HK-2 (cell line): ENCODE results near the gene PROM2.

Experiments
- DNase-seq: peaks from one replicate; pipeline ENCODE4 v3.0.0-alpha.2; 2018; ENCODE audit not compliant: unreplicated experiment

PROM2 gene

DNA sequence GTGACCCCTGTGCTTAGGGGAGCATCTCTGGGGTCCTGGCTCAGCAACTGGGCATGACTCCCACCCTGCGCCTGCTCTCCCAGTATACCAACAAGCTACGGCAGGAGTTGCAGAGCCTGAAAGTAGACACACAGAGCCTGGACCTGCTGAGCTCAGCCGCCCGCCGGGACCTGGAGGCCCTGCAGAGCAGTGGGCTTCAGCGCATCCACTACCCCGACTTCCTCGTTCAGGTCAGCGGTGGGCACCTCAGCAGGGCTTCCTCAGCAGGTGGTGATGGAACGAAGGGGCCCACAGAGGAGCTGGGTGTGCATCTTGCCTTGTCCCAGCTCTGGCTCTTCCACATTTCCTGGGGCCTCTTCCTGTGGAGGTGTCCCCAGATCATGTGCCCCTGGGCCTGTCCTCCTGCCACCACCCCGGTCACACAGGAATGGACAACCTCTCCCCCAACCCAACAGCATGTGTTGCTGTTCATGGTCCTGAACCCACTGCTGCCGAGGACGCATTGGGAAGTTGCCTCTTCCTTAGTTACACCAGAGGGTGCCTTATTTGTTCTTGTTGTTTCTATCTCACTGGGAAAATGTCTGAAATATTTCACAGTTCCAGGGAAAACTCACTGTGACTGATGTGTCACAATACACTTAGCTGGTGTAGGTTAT, 10.8 kb downstream of the PROM2 start:
- DNase-seq: no peak

DNA sequence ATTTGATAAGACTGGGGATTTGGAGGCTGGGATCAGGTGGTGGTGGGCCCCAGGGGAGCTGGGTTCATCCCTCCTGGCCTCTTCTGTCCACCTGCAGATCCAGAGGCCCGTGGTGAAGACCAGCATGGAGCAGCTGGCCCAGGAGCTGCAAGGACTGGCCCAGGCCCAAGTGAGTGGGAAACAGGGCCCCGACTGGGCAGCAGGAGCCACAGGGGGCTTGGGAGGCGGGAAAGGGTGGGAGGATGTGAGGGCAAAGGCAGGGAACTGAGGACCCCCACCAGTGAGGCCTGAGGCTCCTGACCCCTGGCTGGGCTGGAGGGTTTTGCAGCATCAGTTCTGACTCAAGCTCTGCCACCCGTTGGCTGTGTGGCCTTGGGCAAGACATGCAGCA, 11.3 kb downstream of the PROM2 start:
- DNase-seq: no peak

DNA sequence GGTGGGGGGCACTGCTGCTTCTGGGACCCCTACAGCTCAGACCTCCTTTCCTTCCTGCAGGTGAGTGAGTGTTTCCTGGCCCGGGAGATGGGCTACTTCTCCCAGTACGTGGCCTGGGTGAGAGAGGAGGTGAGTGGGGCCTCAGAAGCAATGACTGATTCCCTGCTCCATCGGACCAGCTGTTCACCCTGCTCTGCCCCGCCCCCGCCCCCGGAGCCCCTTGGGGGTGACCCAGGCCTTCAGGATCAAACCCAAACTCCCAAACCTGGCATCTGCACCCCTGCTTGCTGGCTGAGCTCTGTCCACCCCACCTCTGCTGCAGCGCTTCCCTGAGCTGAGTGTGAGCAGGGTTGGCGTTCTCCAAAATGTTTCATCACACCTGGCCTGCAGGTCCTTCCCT, 13.1 kb downstream of the PROM2 start:
- DNase-seq: no peak

DNA sequence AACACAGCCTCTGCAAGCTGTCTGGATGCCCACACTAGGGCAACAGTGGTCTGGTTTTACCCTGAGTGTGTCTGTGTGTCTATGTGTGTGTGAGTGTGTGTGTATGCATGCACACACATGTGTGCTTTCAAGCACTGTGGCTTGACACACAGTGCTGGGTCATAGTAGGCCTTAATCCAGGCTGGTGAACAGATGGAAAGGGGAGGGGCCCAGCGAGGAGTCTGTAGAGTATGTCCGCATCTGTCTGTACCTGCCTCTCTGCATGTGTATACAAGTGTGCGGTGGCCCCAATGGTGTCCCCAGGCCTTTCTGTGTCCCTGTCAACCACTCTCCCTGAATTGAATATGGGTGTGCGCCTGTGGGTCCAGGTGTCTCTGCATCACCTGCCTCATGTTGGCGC, 13.6 kb downstream of the PROM2 start:
- DNase-seq: no peak

DNA sequence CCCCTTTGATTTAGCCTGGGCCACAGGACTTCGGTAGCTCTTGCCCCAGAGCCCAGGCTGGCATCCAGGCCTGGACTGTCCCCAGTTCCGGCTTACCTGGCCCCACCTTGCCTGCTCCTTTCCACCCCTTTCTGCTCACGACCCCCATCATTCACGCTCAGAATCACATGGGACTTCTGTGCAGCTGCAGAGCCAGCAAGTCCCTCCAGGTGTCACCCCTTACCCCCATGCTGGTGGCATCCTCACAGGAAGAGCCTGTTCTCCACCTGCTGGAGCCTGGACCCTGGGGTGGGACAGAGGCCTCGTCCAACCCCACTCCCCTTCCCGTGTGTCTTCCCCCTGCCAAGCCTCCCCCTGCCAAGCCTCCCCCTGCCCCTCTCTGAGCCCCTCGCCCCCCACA, 15.0 kb downstream of the PROM2 start:
- no peak for DNase-seq

DNA sequence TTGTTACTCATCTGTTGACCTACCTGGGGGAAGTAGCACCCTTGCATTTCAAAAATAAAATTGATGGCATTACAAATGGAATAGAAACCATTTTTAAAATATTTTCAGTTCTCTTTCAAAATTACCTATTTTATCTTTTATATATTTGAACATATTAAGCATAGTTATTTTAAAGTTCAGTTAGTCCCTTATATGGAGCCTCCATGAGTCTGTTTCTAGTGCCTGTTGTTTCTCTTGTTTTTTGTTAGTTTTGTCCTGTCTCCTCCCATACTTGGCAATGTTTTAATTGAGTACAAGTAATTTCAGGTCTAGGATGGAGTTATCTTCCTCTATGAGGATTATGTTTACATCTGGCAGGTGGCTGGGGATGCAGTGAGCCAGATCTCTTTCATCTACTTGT, 17.0 kb downstream of the PROM2 start:
- DNase-seq: no peak

DNA sequence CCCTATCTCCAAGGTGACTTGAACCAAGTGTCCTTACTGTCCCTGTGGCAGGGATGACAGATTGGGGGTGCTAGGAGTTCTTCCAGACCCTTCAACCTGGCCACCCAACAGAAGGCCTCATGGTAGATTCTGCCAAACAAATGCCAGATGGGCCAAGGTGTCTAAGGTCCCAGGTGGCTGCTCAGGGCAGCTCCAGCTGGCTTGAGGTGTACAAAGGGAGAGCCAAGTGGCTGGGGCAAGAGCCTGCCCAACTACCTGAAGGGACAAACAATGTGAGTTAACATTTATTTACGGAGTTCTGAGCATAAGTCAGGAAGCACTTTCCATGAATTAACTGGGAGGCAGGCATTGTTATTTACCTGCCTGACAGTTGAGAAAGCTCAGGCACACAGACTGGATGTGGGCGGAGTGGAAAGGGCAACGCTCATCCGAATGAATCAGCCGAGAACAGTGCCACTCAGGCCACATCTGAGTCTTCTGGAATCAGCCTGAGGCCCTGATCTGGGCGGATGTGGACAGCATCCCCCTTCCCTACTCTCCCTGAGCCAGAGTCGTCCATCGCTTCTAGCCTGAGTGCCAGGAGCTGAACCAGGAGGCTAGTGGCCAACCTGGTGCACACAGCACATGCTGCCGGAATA, 18.5 kb downstream of the PROM2 start:
- DNase-seq: peak; percentile 33

DNA sequence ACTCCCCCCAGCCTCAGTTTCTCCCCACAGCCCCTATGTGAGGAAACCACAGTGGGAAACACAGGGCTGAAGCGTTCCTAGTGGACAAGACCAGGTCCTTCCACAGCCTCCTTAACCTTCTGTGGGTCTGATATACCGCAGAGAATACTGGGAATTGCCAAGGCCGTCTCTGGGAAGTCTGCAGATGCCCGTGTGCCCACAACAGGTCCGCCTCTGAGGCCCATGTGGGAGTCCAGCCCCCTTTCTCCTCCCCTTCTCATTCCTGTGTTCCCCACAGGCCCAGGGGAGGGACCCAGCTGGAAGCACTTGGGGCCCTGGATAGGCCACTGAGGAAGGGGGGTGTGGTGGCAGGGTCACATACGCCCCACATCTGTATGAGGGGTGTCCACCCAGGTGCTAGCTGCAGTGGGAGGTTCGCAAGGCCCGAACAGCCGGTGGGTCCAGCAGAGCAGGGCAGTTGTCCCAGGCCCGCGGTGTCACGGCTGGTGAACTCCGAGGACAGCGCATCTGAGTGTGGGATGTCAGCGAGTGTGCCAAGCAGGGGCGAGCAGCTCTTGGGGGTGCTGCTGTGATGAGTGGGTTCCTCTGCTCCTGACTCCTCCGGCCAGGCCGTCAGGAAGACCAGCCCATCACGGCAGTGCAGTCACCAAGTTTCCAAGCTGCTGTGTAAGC, 20.5 kb downstream of the PROM2 start:
- no peak for DNase-seq

DNA sequence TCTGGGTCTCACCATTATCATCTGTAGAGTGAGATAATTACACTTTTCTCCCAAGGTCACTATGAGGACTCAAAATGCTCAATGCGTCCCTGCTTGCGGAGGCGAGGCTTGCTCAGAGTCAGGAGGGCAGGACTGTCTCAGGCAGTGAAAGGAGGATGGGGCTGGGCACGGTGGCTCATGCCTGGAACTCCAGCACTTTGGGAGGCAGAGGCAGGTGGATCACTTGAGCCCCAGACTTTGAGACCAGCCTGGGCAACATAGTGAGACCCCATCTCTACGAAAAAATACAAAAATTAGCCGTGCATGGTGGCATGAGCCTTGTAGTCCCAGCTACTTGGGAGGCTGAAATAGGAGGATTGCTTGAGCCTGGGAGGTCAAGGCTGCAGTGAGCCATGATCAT, 21.1 kb downstream of the PROM2 start:
- no peak for DNase-seq

DNA sequence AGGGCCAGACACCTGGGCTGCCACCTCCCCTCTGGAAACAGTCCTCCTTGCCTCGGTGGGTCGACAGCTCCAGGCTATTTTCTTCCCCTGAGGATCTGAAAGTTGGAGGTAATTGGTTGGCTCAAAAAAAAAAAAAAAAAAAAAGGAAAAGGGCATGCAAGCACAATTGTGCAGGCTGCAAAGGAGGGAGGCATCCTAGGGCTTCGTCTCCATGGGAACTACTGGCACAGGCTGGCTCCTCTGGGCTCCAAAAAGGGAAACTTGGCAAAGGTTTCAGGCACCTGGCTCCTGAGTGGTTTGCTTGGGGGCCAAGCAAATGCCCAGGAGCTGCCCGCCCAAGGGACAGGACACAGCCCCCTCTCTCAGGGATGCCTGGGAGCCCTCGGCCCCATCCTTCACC, 21.8 kb downstream of the PROM2 start:
- no peak for DNase-seq

DNA sequence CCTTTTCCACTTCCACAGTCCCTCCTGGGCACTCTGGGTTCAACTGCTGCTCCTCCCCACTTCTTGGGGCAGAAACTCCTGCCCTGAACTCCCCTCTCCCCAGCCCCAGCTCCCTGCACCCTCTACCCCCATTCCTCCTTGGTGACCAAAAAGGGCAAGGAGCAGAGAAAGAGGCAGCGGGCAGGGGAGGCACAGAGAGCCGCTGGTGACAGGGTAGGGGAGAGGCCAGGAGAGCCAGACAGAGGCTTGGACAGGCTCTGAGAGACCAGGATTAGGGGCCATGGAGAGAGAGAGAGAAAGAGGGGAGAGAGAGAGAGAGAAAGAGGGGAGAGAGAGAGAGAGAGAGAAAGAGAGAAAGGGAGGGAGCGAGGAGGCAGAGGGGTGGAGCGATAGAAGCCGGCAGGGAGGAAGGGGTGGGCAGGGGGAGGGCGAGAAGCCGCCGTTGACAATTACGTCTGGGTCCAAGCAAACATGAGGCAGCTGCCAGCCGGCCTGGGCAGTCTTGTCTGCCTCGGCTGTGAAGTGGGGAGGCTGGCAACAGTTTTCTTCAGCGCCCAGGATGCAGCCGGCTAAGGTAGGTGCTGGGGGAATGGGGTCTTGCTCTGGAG, 22.7 kb downstream of the PROM2 start, which contains the start of gene KCNIP3:
TSS of gene KCNIP3 (plus strand) at position 468 of the 608 bp plus-strand sequence. CDS start at position 560, 92 bp downstream.
- DNase-seq: no peak

DNA sequence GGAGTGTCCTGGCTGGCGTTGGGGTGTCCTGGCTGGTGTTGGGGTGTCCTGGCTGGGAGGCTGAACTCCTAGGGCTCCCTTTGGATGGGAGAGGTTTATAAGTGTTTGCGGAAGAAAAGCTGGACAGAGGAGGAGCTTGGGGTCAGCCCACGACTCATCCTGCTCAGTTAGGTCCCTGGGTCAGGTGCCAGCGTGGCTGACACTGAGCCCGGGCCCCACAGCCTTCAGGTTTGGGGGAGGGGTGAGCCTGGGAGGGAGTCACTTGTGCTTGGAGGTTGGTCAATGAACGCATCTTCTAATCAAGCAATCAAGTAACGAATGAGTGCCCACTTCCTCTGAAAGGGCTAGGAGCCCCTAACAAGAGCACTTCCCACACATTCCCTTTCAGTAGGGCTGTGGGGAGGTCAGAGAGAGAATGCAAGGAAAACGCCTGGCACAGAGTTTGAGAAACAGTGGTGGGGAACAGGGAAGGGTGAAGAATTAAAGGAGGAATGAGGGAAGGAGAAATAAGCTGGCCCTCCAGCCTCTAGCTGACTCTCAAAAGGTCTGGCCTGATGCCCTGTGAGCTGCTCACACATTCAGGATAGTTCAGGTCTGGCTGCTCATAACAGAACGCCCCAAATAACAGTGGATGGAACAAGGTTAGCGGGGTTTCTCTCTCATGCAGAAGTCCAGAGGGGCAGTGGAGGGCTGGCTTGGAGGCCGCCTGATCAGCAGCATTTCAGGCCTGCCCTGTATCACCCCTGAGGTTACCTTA, 23.6 kb downstream of the PROM2 start:
- DNase-seq: no peak

DNA sequence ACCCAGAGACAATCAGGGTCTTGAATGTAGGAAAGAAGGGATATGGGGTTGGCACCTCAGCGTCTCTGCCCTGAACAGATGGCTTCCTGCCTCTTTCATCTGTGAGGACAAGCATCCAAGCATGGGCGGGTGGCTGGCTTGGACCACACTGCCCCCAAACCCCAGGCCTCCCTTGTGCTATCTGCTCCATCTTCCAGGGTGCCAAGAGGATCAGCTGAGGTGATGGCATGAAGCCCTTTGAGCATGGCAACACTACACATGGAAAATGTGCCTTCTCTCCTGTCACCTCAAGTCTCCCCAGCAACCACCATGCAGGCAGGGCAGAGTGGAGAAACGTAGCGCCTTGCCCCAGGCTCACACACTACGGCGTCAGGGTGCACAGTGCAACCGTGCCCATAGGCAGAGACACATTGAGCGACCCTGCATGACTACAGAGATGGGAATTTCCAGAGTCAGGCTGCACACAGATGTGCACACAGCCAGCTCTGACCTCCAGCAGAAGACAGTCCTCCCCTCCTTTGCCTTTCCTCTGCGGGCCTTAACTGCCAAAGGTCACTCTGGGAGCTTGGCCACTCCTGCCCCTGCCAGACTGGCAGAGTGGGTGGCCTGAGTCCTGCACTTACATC, 24.4 kb downstream of the PROM2 start:
- no peak for DNase-seq

DNA sequence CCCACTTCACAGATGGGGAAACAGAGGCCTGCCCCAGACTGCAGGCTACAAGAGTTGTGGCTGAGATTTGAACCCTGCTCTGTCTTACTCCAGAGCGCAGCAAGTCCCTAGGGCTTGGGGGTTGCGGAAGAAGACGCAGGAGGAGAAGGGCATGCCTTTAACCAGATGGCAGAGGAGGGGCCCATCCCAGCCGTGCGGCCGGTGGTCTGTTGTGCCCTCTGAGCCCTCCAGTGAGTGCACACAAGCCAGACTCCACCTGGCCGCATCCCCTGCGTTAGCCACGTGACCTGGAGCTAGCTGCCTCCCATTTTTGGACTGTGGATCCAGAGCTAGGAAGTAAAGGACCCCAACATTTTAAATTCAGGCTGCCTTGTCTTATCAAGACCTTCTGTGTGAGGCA, 25.7 kb downstream of the PROM2 start:
- DNase-seq: no peak

DNA sequence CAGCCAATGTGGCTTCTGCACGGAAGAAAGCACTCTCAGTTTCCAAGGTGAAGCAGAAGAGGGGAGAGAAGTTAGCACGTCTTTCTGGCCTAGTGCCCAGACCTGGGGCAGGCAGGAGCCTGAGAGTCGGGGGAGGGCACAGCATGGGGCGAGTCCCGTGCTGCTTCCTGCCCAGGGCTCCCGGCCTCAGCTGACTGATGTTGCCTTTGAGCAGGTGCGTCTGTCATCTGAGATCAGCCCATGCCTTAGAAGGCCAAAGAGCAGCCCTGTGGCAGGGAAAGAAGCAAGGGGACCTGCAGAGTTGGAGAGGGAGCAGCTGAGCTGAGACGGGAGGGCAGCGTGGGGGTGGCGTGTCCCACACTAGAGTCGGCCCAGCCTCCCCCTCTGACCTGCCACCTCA, 26.2 kb downstream of the PROM2 start:
- no peak for DNase-seq

DNA sequence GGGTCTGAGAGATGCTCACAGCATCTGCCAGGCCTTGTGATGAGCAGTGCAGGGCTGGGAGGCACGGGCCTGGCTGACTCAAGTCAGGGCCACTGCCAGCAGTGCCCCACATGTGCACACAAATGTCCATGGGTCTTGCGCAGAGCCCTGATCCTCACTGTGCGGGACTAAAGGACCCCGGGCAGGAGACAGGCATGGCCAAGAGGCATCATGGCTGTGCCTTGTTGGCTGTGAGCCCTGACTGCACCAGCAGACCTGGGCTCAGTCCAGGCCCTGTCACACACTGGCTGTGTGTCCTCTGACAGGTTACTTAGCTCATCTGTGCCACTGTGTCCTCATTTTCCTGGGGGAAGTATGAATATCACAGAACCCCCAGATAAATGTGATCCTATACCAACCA, 26.9 kb downstream of the PROM2 start:
- no peak for DNase-seq

DNA sequence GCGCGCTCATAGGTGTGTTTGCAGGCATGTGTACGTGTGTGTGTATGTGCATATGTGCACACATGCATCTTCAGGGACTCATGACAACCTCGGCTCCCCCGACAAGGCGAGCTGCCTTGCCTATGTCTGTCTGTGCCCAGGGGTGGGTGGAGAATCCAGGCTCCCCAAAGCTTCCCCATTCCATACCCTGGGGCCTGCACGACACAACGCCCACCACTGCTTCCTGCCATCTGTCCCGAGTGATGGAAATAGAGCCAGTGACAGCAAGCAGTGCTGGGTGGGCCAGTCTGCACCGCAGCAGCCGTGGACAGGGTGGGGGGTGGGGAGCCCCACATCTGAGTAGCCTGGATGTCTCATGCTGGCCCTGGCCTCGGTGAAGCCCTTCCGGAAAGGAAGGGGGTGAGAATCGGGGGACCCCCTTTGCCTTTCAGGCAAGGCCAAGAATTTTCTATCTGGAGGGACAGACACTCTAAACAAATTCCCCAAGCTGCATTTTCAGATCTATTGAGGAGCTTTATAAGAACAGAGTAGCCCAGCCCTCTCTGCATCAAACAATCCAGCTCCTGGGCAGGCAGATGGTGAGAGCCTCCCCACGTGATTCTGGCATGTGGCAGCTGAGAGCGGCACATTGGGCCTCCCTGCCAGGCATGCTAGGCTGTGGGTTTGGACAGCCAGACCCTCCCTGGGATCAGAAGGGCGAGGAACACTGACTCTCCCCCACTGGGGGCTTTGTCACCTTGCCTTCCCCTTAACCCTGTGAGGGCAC, 27.8 kb downstream of the PROM2 start:
- DNase-seq: no peak

DNA sequence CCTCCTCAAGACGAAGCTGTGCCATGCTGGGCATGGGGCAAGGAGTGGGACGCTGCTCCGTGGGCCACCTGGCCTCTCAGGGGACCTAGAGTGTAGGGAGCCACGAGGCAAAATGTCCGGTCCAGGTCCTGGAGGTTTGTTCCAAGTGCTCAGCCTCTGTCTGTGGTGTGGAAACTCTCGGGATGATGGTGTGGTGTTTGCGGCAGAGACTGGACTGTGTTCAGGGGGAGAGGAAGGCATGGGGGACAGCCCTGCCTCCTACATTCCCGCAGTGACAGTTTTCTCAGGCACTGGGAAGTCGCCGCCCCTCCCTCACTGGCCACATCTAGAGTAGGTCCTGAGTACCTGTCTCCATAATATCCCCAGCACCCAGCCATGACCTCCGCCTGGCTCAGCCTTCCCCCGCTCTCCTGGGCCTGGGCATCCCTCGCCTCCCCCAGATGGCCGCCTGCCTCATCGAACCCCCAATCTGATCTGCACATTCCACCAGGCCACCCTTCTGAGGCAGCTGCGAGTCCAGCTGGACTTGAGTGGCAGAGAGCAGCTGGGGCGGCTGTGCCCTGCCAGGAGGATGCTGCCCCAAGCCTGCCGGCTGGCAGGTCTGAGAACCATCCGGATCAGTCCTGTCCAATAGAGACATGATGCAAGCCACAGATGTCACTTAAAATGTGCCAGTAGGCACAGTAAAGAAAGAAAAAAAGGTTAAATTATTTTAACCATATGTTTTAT, 29.1 kb downstream of the PROM2 start:
- no peak for DNase-seq

DNA sequence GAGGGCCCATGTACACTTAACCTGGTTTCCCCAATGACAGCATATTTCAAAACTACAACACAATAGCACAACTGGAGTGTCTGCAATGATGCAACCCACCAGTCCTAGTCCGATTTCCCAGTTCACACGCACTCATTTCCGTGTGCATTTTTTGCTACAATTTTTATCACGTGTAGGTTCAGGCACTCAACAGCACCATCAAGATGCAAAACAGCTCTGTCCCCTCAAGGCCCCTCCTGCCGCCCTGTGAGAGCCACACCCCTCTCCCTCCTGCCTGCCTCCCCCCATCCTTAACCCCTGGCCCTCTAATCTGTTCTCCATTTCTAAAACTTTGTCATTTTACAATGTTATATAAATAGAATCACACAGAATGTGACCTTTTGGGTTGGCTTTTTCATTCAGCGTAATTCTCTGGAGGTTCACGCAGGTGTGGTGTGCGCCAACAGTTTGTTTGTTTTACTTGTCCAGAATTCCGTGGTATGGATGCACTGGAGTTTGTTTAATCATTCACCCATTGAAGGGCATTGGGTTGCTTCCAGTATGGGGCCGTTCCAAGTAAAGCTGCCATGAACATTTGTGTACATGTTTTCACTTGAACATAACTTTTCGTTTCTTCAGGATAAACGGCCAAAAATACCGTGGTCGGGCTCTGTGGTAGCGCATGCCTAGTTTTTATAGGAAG, 31.3 kb downstream of the PROM2 start:
- no peak for DNase-seq
